Head of caudate nucleus (tissue), 42 donors: ENCODE results near the gene STIM1.

Experiments
- DNase-seq, 42 donors: peaks; one replicate each; pipeline versions ENCODE4 v3.0.0 to v3.0.0-alpha.2; 2020 to 2021; ENCODE audit warnings: mixed read lengths in 7 of 42
- intact Hi-C: fragments of 100-400 bp; cut with DNase I; formaldehyde crosslinking; loops from one replicate; pipeline ENCODE4 v1.15.0; 2022

The STIM1 gene

GRCh38 chr11:3826721-3827120, 28.7 kb upstream of the STIM1 start:
- intact Hi-C loops, result loop anchor here (2.0 kb wide), 1 partner anchor 14 kb away; the partner anchor contains the start of gene RHOG
- DNase-seq, result peak; percentile 57 to 95 (median 84)

GRCh38 chr11:3827434-3828186, 27.9 kb upstream of the STIM1 start:
- intact Hi-C loops, result loop anchor here (2.0 kb wide), 1 partner anchor 13 kb away; the partner anchor contains the start of gene RHOG
- peak in 30 of 42 donors; percentile 28 to 80 (median 55) for DNase-seq

DNA sequence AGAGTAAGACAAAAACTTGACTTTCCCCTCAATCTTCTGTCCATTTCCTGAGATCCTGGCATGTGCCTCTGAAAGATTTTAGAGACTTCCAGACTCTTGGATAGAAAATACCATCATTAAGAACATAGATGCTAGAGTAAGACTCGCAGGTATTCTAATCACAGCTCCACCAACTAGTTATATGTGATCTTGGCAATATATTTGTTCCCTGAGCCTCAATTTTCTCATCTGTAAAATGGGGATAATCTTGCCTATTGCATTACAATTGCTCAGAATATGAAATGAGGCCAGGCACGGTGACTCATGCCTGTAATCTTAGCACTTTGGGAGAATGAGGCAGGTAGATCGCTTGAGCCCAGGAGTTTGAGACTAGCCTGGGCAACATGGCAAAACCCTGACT, 25.4 kb upstream of the STIM1 start:
- no peak for DNase-seq
- intact Hi-C loops, result no loop called here

DNA sequence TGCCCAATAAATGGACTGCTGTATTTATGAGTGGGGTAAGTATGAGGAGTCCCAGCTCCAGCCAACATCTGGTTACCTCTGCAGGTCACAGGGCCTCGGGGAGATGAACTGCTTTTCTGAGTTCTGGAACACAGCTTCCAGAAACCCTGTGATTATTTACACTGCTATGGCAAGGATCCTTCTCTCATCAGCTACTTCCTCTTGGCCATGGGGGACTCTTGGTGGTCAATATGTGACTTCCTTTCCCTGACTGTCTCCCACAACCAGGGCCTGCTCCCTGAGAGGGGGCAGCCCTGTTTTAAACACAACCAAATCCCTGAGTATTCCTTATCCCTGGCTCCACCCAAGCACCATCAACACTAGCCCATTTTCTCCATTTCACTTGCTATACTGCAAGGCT, 24.7 kb upstream of the STIM1 start:
- intact Hi-C loops, result no loop called here
- DNase-seq, result no peak

DNA sequence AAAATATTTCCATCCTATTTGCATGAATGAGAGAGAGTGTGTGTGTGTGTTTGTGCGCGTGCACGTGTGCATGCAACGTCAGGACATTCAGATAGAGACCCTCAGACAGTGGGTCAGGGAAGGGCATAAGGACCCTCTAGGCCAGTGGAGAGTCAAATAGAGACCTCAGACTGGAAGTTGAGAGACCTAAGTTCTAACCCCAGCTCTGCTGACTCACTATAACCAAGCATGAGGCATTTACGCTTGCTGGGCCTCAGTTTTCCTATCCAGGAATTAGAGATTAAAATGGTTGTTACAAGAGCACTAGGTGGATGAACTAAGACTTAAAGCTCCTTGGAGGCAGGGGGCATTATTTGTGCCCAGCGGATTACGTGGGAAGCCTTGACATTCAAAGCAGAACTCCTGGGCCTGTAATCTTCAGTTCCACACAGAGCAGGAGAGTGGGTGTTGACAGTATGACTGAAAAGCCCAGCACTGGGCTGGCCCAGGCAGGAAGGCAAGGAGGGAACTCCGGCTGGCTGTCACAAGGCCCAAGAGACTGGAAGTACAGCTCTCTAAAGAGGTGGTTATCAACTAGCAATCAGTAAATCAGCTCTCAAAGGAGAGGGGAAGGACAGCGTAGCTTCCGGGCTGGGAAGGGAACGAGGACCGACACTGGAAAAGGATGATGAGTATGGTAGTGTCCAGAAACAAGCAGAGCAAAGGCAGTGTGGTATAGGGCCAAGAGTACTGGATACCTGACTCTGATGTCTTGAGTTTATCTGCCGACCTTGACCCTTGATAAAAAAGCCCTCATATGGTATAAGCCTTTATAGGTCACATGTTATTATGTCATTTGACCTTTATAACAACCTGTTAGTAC, 23.9 kb upstream of the STIM1 start:
- DNase-seq, result peak in 2 of 42 donors; percentile 25 to 42
- intact Hi-C loops, result no loop called here

DNA sequence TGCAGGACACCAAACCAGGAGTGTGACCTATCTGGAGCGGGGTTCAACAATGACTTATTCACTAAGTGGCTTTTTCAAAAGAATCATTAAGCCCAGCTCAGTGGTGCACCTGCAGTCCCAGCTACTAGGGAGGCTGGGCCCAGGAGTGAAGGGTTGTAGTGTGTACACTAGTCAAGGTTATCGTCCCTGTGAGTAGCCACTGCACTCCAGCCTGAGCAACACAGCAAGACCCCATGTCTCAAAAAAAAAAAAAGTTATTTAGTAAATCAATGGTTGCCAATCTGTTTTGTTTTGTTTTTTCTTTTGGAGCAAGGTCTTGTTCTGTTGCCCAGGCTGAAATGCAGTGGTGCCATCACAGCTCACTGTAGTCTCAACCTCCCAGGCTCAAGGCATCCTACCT, 22.6 kb upstream of the STIM1 start:
- DNase-seq, result no peak

DNA sequence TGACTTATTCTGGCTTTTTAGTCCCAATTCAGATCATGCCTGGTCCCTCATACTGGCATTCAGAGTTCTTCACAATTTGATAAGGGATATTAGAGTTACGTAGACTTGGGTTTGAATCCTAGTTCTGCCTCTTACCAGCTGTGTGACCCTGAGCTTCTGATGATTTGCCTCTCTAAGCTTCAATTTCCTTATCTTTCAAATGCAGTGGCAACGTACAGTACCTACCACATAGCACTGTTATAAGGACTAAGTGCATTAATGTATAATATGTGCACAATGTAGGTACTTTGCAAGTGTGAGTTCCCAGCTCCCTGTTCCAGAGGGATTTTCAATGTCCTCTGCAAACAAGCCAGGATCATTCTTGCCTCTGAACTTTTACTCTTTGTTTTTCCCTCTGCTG, 22.0 kb upstream of the STIM1 start:
- intact Hi-C loops, result no loop called here
- no peak for DNase-seq

More for the DNA sequence above, 22.6 kb upstream of the STIM1 start:
- intact Hi-C loops, result no loop called here

- DNase-seq, result no peak
- intact Hi-C loops, result no loop called here
These were observed 21.2 kb upstream of the STIM1 start for GRCh38 chr11:3834349-3834663.

DNA sequence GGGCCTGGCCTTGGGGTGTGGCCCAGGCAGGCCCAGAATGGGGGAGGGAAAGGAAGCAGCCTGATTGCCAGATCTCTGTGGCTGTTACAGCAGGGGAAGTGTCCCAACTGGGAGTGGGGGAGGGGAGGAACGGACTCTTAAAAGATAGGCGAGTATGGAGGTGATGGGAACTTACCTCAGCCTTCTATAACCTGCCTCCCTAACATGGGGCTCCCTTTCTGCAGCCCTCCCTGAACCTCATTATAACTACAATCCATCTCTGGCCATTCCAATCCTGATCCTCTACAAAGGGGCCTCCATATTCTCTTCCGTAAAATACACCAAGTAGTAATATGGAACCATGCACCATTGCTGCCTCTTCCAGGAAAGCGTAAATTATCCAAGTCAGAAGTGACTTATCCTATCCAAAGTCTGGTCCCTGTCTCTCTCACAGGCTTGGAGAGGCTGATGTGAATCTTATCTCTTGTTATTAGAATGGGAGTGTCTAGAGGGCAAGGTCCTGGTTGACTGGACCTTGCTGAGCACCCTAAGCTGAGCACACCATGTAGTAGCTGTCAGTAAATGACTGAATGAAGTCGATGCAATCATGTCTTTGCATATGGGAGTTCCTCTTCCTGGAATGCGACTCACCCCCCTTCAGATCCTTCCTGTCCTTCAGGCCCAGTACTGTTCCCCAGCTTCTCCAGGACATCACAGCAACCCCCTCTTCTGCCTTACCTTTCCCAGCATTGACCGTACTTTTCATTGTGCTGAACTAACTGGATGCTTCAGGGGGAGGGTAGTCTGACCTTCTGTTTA, 20.6 kb upstream of the STIM1 start:
- intact Hi-C loops, result no loop called here
- peak in 25 of 42 donors; percentile 25 to 74 (median 55) for DNase-seq

DNA sequence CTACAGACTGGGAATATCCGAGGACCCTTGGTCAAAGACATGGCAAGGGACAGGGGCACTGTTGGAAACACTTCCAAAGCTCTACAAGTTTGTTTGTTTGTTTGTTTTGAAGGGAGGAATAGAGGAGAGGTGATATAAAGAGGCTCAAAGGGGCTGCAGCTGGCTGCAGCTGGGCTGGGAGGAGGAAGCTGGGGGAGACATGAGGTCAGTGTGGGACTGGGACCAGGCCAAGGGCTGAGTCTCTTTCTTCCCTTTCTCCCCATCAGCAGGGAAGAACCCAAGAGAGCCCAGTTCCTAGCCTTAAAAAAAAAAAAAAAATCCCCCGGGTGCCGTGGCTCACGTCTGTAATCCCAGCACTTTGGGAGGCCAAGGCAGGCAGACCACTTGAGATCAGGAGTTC, 19.7 kb upstream of the STIM1 start:
- DNase-seq, result peak in 35 of 42 donors; percentile 31 to 82 (median 64)
- intact Hi-C loops, result no loop called here

DNA sequence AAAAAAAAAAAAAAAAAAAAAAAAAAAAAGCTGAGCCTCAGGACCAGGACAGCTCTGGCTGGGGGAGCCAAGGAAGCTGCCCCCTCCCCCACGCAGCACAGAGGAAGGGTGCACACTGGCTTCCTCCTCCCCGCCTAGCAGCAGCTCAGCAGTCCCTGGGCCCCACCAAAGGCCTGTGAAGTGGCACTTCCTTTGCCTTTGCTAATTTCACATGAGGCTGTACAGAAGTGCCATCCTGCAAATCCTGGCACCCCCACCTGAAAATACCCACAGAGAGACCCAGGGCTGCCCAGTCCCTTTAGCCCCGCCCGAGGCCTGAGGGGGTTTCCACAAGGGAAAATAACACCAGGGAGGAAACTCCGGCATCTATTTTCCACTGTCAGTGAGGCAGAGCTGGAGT, 18.6 kb upstream of the STIM1 start:
- intact Hi-C loops, result no loop called here
- peak in 19 of 42 donors; percentile 29 to 71 (median 47) for DNase-seq

DNA sequence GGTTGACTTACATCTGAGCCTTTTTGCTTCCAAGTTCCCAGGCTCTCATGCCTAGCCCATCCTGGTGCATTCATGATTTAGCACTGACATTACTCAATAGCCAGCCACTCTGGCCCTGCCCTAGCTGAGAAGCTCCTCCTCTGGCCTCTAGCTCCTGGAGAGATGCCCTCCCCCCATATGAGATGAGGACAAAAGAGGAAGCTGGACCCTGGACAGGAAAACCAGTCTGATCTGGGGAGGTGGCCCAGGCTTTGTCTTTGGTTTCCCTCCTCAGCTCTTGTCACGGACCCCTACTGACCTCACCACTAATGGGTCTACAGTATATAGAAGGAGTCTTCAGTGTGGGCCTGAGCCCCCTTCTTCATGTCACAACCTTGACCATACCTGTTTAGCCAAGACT, 17.7 kb upstream of the STIM1 start:
- intact Hi-C loops, result no loop called here
- peak in 28 of 42 donors; percentile 30 to 76 (median 56) for DNase-seq

DNA sequence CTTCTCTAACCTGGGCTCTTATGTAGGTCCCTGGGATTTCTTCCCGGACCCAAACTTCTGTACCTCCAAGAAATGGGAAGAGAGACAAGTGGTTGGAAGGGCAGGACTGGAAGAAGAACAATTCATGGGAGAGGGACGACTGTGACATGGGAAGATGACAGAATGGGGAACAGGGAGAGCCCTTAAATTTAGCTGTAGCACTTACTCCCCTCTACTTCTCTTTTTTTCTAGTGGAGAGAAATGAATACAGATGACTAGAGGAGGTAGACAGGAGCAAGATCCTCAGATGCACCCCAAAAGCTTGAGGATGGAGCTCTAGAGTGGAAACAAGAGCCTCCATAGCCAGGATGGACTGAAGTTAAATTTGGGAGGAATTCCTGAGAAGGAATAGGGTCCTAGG, 17.0 kb upstream of the STIM1 start:
- intact Hi-C loops, result no loop called here
- DNase-seq, result no peak

GRCh38 chr11:3840004-3840869, 15.2 kb upstream of the STIM1 start:
- DNase-seq, result peak in 1 of 42 donors; percentile 41
- intact Hi-C loops, result loop anchor here (2.0 to 5.0 kb wide), 2 partner anchors 13 to 43 kb away; partner anchors contain the start of gene NUP98

DNA sequence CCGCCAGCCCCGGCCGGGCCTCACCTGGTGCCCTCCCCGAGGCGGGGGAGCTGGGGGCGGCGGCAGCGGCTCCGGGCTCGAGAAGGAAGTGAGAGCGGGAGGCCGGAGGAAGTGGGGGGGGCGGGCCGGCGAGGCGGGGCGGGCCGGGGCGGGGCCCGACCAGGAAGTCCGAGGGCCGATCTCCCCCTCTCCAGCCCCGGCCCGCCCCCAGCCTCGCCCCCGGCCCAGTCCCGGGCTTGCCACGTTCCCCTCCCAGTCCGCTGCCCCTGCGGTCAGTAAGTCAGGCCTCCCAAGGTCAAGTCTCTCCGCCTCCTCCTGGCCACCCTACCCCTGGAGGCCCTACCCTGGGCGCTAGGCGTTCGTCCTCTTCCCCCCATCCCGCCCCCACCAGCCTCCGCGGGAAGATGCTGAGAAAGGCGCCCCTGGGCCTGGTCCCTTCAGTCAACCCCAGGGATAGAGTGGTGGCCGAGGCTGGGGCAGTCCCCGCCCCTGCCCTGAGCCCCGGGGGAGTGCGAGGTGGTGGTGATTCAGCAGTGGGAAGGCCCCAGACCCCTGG, 14.5 kb upstream of the STIM1 start, which contains the start of gene RHOG:
TSS of gene RHOG (minus strand) at position 90 of the 556 bp plus-strand sequence. CDS start 12,821 bp downstream, outside the sequence.
- peak in 40 of 42 donors; percentile 58 to 88 (median 78) for DNase-seq
- intact Hi-C loops, result loop anchor here (2.0 to 5.0 kb wide), 2 partner anchors 14 to 44 kb away; partner anchors contain the start of gene NUP98

DNA sequence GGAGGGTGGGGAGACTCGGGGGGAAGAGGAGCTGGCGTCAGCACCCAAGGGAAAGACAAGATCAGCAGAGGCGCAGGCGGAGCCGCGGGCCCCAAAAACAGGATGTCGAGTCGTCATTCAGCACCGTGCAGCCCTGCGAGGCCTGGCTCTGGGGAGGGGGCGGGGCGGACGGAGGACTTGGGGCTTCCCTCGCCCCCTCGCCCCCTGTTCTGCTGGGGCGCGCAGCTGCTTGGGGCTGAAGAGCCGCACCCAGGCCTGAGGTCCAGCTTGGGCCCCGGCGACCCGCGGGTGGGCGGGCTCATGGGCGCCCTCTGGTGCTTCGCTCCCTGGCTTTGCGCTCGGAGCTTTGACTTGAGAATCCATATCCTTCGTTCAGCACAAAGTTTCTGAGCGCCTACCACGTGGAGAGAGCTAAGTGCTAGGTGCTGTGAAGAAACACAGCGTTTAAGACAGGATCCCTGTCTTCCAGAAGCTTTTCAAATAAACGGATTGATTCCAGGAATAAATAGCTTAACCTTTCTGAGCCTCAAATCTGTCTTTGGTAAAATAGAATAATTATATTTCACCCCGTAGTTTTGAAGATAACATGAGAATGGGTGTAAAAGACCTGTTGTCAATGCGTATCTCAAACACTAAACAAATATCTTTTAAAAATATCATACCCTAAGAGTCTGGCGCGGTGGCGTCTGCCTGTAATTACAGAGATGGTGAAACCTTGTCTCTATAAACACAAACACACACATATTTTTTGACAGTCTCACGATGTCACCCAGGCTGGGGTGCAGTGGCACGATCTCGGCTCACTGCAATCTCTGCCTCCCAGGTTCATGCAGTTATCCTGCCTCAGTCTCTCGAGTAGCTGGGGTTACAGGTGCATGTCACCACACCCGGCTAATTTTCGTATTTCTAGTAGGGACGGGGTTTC, 13.8 kb upstream of the STIM1 start:
- intact Hi-C loops, result loop anchor here (2.0 to 5.0 kb wide), 2 partner anchors 15 to 44 kb away; partner anchors contain the start of gene NUP98
- DNase-seq, result peak; percentile 76 to 95 (median 90)

DNA sequence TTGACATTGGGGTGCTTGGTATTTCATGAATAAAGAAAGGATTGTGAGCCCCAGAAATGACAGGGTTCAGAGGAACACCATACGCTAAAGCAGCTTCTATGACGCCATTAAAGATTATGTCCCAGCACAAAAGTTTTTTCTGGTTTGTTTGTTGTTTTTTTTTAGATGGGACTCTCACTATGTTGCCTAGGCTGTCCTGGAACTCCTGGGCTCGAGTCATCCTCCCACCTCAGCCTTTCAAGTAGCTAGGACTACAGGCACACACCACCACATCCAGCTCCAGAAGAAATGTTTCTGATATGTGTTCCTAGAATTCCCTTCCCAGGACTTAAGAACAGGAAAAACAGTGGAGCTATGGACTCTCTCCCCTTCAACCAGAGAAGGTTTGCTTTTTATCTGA, 12.1 kb upstream of the STIM1 start:
- no peak for DNase-seq
- intact Hi-C loops, result loop anchor here (5.0 kb wide), 1 partner anchor 46 kb away; the partner anchor contains the start of gene NUP98
